DMS53 (cell line): ENCODE results near the gene LMX1B.
A peak's percentile ranks its signal among the peaks of the same experiment; 100 is the strongest.
"Not testable (repeated sequence)": the region's sequence is repeated elsewhere in the genome, so short reads cannot be mapped to it uniquely, and the experiment has no call there.

ENCODE experiments used
- DNase-seq: peaks from one replicate; lab custom pipeline; 2025; lab: John Stamatoyannopoulos, UW

Gene LMX1B

DNA sequence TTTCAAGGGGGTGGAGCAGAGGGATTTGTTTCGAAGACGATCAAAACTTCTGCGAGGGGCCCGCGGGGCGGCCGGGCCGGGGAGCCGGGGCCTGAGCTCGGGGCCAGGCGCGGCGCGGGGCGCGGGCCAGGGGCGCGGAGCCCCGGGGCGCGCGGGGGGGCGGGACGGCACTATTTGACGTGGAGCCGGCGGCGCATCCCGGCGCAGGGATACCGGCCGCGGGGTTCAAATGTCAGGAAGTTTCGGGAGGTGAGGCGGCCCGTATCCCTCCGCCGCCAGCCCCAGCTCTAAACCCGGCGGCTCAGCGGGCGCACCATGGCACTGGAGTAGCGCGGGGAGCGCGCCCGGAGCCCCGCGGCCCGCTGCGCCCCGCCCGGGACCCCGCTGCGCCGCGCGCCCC lies at the start of gene LMX1B:
TSS of gene LMX1B (plus strand) at position 278 of the 400 bp plus-strand sequence. CDS start 522 bp downstream, outside the sequence.
- DNase-seq, result peak; percentile 78

DNA sequence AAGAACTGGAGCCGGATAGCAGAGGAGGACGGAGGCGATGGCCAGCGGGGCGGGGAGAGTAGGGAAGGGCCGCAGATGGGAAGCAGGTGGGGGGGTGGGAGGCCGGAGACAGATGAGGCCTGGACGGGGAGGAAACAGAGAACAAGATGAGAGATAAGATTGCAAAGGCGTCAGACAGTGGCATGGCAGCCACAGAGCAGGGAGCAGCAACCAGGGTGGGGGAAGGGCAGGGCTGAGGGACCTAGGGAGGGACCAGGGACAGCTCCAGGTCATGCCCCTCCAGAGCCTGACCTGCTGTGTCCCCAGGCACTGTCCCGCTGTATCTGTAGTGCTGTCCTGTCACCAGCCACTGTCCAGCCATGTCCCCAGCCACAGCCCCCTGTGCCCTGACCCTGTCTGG lies 49.6 kb upstream of the LMX1B start:
- DNase-seq, result no peak

- DNase-seq, result no peak
Measured at GRCh38 chr9:126564716-126565115, 49.0 kb upstream of the LMX1B start.

DNA sequence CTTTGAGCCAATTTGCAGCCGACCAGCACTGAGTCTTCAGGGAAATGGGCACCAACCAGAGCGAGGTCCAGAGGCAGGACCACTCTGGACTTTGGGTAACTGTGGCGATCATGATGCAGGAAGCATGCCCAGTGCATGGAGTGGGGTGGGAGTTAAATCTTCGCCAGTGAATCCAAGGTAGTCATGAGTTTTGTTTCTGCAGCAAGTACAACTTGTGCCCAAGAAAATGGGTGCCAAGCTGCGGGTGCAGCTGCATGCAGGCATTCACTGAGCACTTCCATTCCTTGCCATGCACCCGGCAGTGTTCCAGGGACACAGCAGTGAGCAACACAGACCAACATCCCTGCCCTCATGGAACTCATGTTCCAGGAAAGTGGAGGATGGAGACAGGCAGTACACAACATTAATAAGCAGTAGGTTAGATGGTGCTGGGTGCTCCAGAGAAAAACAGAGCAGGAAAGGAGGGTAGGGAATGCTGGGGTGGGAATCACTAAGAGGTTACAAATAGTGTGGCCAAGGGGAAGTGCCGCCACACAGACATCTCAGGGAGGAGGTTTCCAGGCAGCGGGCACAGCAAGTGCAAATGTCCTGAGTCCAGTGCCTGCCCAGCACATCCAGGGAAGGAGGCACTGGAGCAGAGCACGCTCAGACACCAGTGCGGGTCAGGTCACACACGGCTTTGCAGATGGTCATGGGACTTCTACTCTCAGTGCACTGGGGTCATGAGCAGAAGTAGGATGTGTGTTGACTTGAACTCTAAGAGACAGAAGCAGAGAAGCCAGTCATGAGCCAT lies 48.2 kb upstream of the LMX1B start:
- DNase-seq, result no peak

DNA sequence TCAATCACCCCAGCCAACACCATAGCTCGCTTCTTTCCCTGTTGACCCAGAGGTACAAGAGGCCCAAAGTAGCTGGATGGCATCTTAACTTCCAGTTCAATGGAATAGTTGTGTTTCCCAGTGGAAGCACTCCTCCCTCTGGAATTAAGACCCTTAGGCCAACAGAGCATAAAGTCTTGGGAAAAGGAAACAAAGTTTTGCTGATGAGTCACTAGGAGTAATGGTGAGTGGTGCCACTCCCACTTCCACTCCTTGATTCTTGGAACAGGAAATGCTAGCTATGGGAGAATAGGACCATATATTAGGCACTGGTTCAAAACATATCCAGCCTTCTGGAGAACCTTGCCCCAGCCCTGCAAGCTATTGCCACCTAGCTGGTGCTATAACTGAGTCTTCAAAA lies 44.7 kb upstream of the LMX1B start:
- DNase-seq, result no peak

DNA sequence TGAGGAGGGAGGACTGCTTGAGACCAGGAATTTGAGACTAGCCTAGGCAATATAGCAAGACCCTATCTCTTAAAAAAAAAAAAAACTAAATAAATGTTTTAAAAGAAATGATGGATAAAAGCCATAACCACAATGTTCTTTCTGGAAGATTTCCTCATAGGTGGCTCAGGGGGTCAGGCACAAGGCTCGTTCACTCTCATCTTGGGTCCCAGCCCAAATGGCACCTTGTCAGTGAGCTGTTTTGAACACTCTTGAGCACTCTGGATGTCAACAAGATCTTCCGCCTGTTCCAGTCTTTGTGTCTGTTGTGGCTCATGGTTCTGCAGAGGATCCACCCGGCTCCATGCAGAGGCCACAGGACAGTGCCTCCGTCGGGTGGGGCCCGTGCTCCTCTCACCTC lies 35.7 kb upstream of the LMX1B start:
- no peak for DNase-seq

DNA sequence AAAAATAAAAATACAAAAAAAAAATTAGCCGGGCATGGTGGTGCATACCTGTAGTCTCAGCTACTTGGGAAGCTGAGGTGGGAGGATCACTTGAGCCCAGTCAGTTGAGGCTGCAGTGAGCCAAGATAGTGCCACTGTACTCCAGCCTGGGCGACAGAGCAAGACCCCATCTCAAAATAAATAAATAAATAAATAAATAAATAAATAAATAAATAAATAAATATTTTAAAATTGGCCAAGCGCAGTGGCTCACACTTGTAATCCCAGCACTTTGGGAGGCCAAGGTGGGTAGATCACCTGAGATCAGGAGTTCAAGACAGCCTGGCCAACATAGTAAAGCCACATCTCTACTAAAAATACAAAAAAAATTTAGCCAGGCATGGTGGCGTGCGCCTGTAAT lies 33.4 kb upstream of the LMX1B start:
- not testable (repeated sequence) for DNase-seq

DNA sequence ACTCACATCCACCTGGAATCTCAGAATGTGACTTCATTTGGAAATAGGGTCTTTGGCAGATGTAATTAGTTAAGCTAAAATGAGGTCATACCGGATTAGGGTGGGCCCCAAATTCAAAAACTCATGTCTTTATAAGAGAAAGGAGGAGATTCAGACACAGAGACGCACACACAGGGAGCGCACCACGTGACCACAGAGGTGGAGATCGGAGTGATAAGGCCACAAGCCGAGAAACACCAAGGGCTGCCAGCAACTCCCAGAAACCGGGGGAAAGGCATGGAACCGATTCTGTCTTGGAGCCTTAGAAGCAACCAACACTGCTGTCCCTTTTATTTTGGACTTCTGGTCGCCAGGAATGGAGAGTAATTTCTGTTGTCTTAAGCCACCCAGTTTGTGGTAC lies 31.8 kb upstream of the LMX1B start:
- DNase-seq, result no peak

GRCh38 chr9:126582427-126582826 lies 31.3 kb upstream of the LMX1B start:
- no peak for DNase-seq

GRCh38 chr9:126583144-126583760 lies 30.5 kb upstream of the LMX1B start:
- DNase-seq, result peak; percentile 23

- DNase-seq, result no peak
Measured at GRCh38 chr9:126584611-126585010, 29.1 kb upstream of the LMX1B start.

DNA sequence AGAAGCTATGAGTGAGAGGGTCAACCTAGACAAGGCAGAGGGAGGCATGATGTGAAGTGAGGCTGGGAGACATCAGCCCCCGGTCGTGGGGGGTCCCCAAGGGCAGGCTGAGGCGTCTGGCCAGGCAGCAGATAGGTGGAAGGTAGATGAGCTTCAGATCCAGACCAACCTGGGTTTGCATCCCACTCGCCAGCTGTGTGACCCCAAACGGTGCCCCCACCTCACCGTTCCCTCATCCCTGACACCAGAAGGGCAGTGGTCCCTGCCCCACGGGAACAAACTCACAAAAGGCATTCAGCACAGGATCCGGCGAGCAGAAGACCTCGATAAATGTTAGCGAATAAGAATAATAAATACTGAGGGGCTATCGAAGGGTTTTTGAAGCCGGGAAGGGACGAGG lies 27.5 kb upstream of the LMX1B start:
- no peak for DNase-seq

DNA sequence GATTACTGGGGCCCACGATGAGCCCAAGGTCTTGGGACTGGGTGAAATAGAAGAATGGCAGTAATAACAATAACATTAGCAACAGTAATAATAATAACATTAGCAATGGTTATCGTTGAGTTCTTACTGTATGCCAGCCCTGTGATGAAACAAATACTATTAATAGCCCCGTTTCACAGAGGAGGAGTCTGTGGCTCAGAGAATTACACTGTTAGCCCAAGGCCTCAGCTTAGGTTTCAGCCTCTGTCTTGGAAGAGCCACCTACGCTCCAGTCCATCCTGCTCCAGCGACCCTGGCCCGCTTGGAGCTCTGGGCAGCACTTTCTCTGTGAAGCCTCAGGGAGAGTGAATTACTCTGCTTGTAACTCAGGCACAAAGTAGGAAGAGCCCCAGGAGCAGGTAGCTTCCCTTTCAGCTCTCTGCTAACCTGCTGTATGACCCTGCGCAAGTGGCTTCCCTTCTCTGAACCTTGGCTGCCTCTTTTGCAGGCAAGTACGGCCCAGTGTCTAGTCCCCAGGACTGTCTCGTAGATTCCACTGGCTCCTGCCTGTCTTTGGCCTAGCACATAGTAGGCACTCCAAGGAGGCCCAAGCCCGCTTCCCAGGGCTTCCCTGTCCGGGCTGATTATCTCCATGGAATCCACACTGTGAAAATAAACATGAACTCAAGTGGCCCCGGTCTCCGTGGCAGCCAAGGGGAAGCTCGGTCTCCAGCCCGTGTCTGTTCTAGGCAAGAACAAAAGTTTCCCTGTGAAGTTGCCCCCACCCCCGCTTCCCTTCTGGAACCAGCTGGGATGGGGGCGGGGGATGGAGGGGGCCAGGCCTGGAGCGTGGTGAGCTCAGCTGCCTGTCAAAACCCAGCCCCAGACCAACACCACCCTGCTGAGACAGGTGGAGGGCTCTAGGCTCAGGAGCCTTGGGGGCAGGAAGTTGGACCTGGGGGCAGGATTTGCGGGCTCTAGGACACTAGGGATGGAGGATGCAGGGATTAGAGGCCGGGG lies 26.2 kb upstream of the LMX1B start:
- peak; percentile 26 for DNase-seq

- DNase-seq, result no peak
Measured at GRCh38 chr9:126588491-126589168, 25.1 kb upstream of the LMX1B start.

DNA sequence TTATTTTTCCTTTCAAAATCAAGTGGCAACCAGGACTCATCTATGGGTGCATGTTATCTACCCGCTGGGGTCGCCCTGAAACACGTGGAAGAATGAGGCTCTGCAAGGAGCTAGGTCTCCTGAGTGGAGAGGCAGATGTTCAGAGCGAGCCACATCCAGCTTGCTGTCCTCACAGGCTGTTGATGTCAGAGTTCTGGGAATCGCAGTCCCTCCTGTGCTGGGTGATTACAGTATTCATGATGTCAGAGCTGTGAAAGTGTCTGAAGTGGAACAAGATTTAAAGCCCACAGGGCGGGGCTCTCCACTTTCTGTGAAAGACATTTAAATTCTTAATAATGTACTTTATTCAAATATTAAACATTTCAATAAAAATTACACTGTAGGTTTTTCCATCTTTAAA lies 24.4 kb upstream of the LMX1B start:
- no peak for DNase-seq

- peak; percentile 15 for DNase-seq
Measured at GRCh38 chr9:126591083-126591482, 22.6 kb upstream of the LMX1B start.

- DNase-seq, result no peak
Measured at GRCh38 chr9:126591922-126592321, 21.8 kb upstream of the LMX1B start.

DNA sequence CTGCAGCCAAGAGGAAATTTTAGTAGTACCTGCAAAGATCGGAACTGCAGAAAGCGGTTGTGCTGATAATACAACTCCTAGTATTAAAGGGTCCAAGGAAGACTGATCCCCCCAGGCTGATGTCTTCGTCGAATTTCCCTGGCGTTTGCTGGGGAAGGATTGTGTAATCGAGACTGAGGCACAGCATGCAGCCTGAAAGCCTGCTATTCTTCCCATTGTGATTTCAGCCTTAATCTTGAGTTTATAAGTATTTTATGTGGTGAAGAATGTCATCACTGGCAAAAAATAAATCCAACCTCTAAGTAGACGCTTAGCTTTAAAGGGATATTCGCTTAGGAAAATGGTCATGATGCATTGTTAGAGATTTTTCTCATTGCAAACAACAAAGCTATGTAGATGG lies 21.3 kb upstream of the LMX1B start:
- no peak for DNase-seq

- DNase-seq, result no peak
Measured at GRCh38 chr9:126595982-126596381, 17.7 kb upstream of the LMX1B start.

GRCh38 chr9:126599047-126599650 lies 14.6 kb upstream of the LMX1B start:
- DNase-seq, result peak; percentile 22
